Activated B cell treated with CpG ODN at 0.5 μM for 24 hours (primary cell): ENCODE data around the gene AKR1D1. TPM values are rescaled to one million over a fixed set of nuclear protein-coding genes. Genes with fewer than 3 reads are reported as not detected.
"Not testable (repeated sequence)": the region's sequence is repeated elsewhere in the genome, so short reads cannot be mapped to it uniquely, and the experiment has no call there.

Experiments used
- ATAC-seq: fragments of 200-7000 bp; cut with Tn5 transposase; one replicate; pipeline ENCODE4 v1.10.0; 2021; ENCODE audit warnings: low read depth, mild to moderate bottlenecking, moderate library complexity
- CTCF ChIA-PET: fragments of 350-600 bp; sonication (Branson Sonifier 250); formaldehyde crosslinking; loops from one replicate; lab custom pipeline; 2021; ENCODE audit warnings: antibody characterized with exemption; lab: Charles Lee
- POLR2A ChIA-PET: fragments of 350-600 bp; sonication (Branson Sonifier 250); formaldehyde crosslinking; loops from one replicate; lab custom pipeline; 2021; ENCODE audit warnings: antibody characterized with exemption; lab: Charles Lee
- DNase-seq: peaks from one replicate; pipeline ENCODE4 v3.0.0; 2022
- H3K27ac Mint-ChIP-seq: one replicate; pipeline ENCODE4 v1.8.0; 2020; ENCODE audit warnings: mixed read lengths
- H3K27me3 Mint-ChIP-seq: one replicate; pipeline ENCODE4 v1.8.0; 2021; ENCODE audit warnings: mixed read lengths
- H3K36me3 Mint-ChIP-seq: one replicate; pipeline ENCODE4 v1.8.0; 2021; ENCODE audit warnings: low read depth, mixed read lengths
- H3K4me1 Mint-ChIP-seq: one replicate; pipeline ENCODE4 v1.8.0; 2021; ENCODE audit warnings: mixed read lengths
- H3K4me3 Mint-ChIP-seq: one replicate; pipeline ENCODE4 v1.8.0; 2020; ENCODE audit warnings: mild to moderate bottlenecking, mixed read lengths
- H3K9me3 Mint-ChIP-seq: one replicate; pipeline ENCODE4 v1.8.0; 2020; ENCODE audit warnings: mixed read lengths
- CTCF ChIP-seq: fragments of 200-600 bp; IDR thresholded peaks from one replicate; pipeline ENCODE4 v1.8.0; 2022; ENCODE audit warnings: antibody characterized with exemption, mild to moderate bottlenecking
- intact Hi-C: fragments of 100-400 bp; cut with micrococcal nuclease; formaldehyde crosslinking; loops from one replicate; pipeline ENCODE4 v1.15.1; 2024
- total RNA-seq: library from RNA; stranded (reverse); gene quantifications from 2 replicates; pipeline ENCODE4 v1.2.3, GENCODE V29; 2022

The AKR1D1 gene
- total RNA-seq, 1 donor from 2014 or later, result not detected

- no peak overlapping the region for H3K4me3 Mint-ChIP-seq
- no peaks in the 10 kb centered on the region for H3K36me3 Mint-ChIP-seq
- no peak overlapping the region for H3K27ac Mint-ChIP-seq
- no peak for TF ChIP-seq CTCF
- CTCF ChIA-PET, result no interaction called here
- no peaks in the 10 kb centered on the region for H3K27me3 Mint-ChIP-seq
- H3K9me3 Mint-ChIP-seq, result no peaks in the 10 kb centered on the region
- intact Hi-C loops, result no loop called here
- ATAC-seq, result no peak
- H3K4me1 Mint-ChIP-seq, result peaks cover 8% of the 10 kb centered on the region
- no peak for DNase-seq
- POLR2A ChIA-PET, result no interaction called here
Observed at GRCh38 chr7:138044897-138045296, 31.4 kb upstream of the AKR1D1 start.

- no peaks in the 10 kb centered on the region for H3K36me3 Mint-ChIP-seq
- no peak overlapping the region for H3K27ac Mint-ChIP-seq
- no peak for TF ChIP-seq CTCF
- DNase-seq (no peak), ATAC-seq (no peak)
- no peaks in the 10 kb centered on the region for H3K27me3 Mint-ChIP-seq
- intact Hi-C loops, result no loop called here
- no peaks in the 10 kb centered on the region for H3K4me1 Mint-ChIP-seq
- peaks cover 8% of the 10 kb centered on the region for H3K9me3 Mint-ChIP-seq
- POLR2A ChIA-PET, result no interaction called here
- no peak overlapping the region for H3K4me3 Mint-ChIP-seq
- CTCF ChIA-PET, result no interaction called here
Observed at GRCh38 chr7:138047907-138048306, 28.4 kb upstream of the AKR1D1 start.

GRCh38 chr7:138049505-138050116, 26.6 kb upstream of the AKR1D1 start:
- ChIA-PET POLR2A (no interaction called here), CTCF (no interaction called here)

GRCh38 chr7:138051712-138052247, 24.5 kb upstream of the AKR1D1 start:
- DNase-seq, H3K4me1 Mint-ChIP-seq, H3K4me3 Mint-ChIP-seq, H3K27me3 Mint-ChIP-seq, H3K36me3 Mint-ChIP-seq, H3K9me3 Mint-ChIP-seq, POLR2A ChIA-PET, H3K27ac Mint-ChIP-seq, intact Hi-C loops, CTCF ChIA-PET, ATAC-seq: not testable (repeated sequence)

More at GRCh38 chr7:138049505-138050116, 26.6 kb upstream of the AKR1D1 start:
- intact Hi-C loops, result no loop called here
- Mint-ChIP-seq H3K27me3 (no peaks in the 10 kb centered on the region), H3K36me3 (no peaks in the 10 kb centered on the region), H3K27ac (no peak overlapping the region), H3K4me1 (no peaks in the 10 kb centered on the region), H3K4me3 (no peak overlapping the region), H3K9me3 (peaks cover 8% of the 10 kb centered on the region)
- DNase-seq (no peak), ATAC-seq (no peak)
- TF ChIP-seq CTCF, result no peak

GRCh38 chr7:138052696-138053095, 23.6 kb upstream of the AKR1D1 start:
- H3K4me3 Mint-ChIP-seq, result no peak overlapping the region
- POLR2A ChIA-PET, result no interaction called here

GRCh38 chr7:138055698-138056097, 20.6 kb upstream of the AKR1D1 start:
- H3K4me3 Mint-ChIP-seq, CTCF ChIA-PET, DNase-seq, H3K36me3 Mint-ChIP-seq, H3K27ac Mint-ChIP-seq, H3K9me3 Mint-ChIP-seq, intact Hi-C loops, ATAC-seq, POLR2A ChIA-PET, H3K4me1 Mint-ChIP-seq, H3K27me3 Mint-ChIP-seq: not testable (repeated sequence)

More at GRCh38 chr7:138052696-138053095, 23.6 kb upstream of the AKR1D1 start:
- Mint-ChIP-seq H3K36me3 (no peaks in the 10 kb centered on the region), H3K9me3 (peaks cover 8% of the 10 kb centered on the region), H3K27me3 (no peaks in the 10 kb centered on the region), H3K27ac (no peak overlapping the region), H3K4me1 (no peaks in the 10 kb centered on the region)
- intact Hi-C loops, result no loop called here
- CTCF ChIA-PET, result no interaction called here
- no peak for TF ChIP-seq CTCF
- ATAC-seq (no peak), DNase-seq (no peak)
